Myometrial cell (primary cell): ENCODE data around the gene SEMA5B. TPM values are rescaled to one million over a fixed set of nuclear protein-coding genes. Genes with fewer than 3 reads are reported as not detected.

Experiments used
- total RNA-seq: library from RNA; depleted of rRNA; stranded (reverse); fragments of >200 nt; gene quantifications from 2 replicates; pipeline ENCODE4 v1.2.3, GENCODE V29; 2015

Gene SEMA5B, protein sequence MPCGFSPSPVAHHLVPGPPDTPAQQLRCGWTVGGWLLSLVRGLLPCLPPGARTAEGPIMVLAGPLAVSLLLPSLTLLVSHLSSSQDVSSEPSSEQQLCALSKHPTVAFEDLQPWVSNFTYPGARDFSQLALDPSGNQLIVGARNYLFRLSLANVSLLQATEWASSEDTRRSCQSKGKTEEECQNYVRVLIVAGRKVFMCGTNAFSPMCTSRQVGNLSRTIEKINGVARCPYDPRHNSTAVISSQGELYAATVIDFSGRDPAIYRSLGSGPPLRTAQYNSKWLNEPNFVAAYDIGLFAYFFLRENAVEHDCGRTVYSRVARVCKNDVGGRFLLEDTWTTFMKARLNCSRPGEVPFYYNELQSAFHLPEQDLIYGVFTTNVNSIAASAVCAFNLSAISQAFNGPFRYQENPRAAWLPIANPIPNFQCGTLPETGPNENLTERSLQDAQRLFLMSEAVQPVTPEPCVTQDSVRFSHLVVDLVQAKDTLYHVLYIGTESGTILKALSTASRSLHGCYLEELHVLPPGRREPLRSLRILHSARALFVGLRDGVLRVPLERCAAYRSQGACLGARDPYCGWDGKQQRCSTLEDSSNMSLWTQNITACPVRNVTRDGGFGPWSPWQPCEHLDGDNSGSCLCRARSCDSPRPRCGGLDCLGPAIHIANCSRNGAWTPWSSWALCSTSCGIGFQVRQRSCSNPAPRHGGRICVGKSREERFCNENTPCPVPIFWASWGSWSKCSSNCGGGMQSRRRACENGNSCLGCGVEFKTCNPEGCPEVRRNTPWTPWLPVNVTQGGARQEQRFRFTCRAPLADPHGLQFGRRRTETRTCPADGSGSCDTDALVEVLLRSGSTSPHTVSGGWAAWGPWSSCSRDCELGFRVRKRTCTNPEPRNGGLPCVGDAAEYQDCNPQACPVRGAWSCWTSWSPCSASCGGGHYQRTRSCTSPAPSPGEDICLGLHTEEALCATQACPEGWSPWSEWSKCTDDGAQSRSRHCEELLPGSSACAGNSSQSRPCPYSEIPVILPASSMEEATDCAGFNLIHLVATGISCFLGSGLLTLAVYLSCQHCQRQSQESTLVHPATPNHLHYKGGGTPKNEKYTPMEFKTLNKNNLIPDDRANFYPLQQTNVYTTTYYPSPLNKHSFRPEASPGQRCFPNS
- total RNA-seq, result under 0.01 TPM in 1 of 2 replicates, not detected in the other

DNA sequence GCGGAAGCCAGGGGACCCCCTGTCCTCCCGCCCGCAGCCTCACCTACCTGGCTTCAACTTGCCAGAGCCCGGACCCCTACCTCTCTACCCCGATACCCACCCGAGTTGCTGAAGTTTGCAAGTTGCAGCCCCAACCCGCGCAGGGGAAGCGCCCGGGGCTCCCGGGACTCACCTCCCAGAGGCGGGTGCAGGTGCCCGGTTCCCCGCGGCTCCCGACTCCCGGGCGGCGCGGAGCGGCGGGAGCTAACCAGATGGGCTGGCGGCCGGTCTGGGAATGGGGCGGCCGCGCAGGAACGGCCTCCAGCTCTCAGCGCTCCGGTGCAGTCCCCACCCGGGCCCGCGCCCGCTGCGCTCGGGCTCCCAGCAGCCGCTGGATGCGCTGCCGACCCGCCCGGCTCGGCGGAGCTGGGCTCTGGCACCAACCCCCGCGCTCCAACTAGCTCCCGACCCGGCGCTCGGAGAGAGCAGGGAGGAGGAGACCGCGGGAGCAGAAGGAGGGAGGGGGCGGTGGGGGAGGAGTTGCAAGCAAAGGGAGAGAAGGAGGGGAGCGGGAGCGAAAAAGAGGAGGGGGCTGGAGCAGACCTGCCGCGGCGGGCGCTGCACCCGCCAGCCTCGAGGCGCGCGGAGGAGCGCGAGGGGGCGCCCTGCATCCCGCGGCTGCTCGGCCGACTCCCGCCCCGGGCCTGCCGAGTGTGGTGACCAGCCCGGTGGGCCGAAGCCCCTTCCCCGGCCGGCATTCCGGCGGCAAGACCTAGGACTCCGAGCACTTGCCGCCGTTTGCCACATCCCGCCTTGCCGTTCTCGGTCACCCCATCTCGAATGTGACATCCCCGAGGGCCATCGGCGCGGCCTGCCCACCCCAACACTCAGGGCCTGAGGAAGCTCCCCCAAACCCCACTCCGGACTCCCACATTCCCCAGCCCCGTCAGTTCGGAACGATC, at the start of gene SEMA5B:
Gene SEMA5B (minus strand): TSS at position 472 of the 941 bp plus-strand sequence. CDS start 66,500 bp downstream, outside the sequence.

DNA sequence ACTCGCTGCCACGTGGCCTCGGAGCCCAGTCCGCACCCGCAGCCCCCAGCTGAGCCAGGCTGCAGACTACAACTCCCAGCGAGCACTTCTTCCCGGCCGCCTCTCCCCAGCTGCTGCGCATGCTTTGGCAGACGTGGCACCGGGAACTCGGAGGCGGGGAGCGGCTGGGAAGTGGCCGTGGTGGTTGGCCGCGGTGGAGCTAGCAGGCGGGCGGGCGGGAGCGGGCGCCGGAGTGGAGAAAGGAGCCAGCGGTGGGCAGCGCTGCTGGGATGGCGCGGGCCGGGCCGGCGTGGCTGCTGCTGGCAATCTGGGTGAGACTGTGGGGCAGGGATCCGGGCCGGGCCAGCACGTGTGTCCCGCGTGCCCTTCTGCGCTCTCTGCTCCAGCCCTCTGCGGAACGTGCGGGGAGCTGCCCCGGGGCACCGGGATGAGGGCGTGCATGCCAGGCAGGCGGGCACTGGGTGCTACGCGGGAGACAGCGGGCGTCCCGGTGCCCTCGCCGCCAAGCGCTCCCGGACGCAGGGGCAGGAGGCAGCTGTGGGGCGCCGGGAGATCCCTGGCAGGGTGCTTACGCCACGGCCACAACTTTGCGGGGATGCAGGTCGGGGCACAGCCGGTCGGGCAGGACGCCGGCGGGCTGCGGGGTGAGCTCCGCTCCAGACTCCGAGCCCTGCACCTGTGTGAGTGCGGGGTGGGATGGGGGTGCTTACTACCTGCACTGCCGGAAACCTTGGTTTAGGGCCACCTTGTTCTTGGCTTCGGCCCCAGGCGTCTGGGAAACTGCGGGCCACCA, 39.5 kb upstream of the SEMA5B start, which contains the start of gene PDIA5:
Gene PDIA5 (plus strand): TSS at position 130 of the 793 bp plus-strand sequence. CDS start 140 bp downstream, at position 270.

Other genes starting within 250 kb of the SEMA5B start
- 4.0 and 9.0 TPM in 2 replicates for gene HSPBAP1, start 233.9 kb downstream of the SEMA5B start, total RNA-seq
- 11.0 and 11.2 TPM in 2 replicates for gene SLC49A4, start 232.7 kb downstream of the SEMA5B start, total RNA-seq
- 50.9 and 55.6 TPM in 2 replicates for gene PDIA5, start 39.3 kb upstream of the SEMA5B start, total RNA-seq
- gene SEC22A, start 174.2 kb upstream of the SEMA5B start, total RNA-seq, result 57.2 and 79.3 TPM in 2 replicates